Panc1 (cell line): ENCODE results near the gene DERL2. TPM values are rescaled to one million over a fixed set of nuclear protein-coding genes. Genes with fewer than 3 reads are reported as not detected.

Experiments used
- ATAC-seq: fragments of 200-7000 bp; cut with Tn5 transposase; 2 replicates; pipeline ENCODE4 v1.9.1; 2020; ENCODE audit warnings: mild to moderate bottlenecking, moderate library complexity
- BruUV-seq: library from RNA; stranded (reverse); fragments of 400-500 nt; replicated peaks from 2 replicates; lab custom pipeline; 2021; lab: Mats Ljungman, UMichigan
- CTCF ChIA-PET: fragments of 300-600 bp; sonication (Branson Sonifier 250); formaldehyde crosslinking; loops from one replicate; lab custom pipeline; 2022; ENCODE audit warnings: antibody characterized with exemption; lab: Charles Lee
- POLR2A ChIA-PET: fragments of 300-600 bp; sonication (Branson Sonifier 250); formaldehyde crosslinking; loops from one replicate; lab custom pipeline; 2022; ENCODE audit warnings: antibody characterized with exemption; lab: Charles Lee
- DNase-seq: peaks from one replicate; pipeline ENCODE4 v3.0.0-alpha.2; 2010; ENCODE audit warnings: low read depth, low spot score
- H3K27ac ChIP-seq: 2 replicates; pipeline ENCODE4 v1.5.1; 2011; ENCODE audit warnings: mild to moderate bottlenecking, low read length, inconsistent platforms
- H3K27me3 ChIP-seq: fragments of 200-500 bp; sonication (Bioruptor generic); 2 replicates; pipeline ENCODE4 v1.6.0; 2014; ENCODE audit warnings: low read length, inconsistent platforms; ENCODE audit not compliant: control insufficient read depth, insufficient read depth
- H3K36me3 ChIP-seq: fragments of 200-500 bp; sonication (Bioruptor generic); 2 replicates; pipeline ENCODE4 v1.5.1; 2014; ENCODE audit warnings: inconsistent platforms, mild to moderate bottlenecking, low read length, moderate library complexity; ENCODE audit not compliant: control insufficient read depth, insufficient read depth
- H3K4me1 ChIP-seq: 2 replicates; pipeline ENCODE4 v1.5.1; 2011; ENCODE audit warnings: inconsistent platforms, mild to moderate bottlenecking, low read length, moderate library complexity; ENCODE audit not compliant: control insufficient read depth, insufficient read depth
- H3K4me3 ChIP-seq, 2 experiments: 2 replicates each; pipeline ENCODE4 v1.5.1; 2011 to 2012; ENCODE audit warnings: low read depth in 2 of 2, low read length in 2 of 2, mild to moderate bottlenecking in 2 of 2, inconsistent platforms in 1 of 2, moderate library complexity in 1 of 2
- H3K9me3 ChIP-seq: fragments of 200-500 bp; sonication (Bioruptor generic); 2 replicates; pipeline ENCODE4 v1.5.1; 2014; ENCODE audit warnings: low read depth, mild to moderate bottlenecking, inconsistent platforms, low read length, moderate library complexity; ENCODE audit not compliant: control insufficient read depth, insufficient read depth
- POLR2AphosphoS5 ChIP-seq: IDR thresholded peaks from 2 replicates; pipeline ENCODE4 v1.6.1; 2012; ENCODE audit warnings: mild to moderate bottlenecking, low read depth, low read length, moderate library complexity
- SIN3A ChIP-seq: IDR thresholded peaks from 2 replicates; pipeline ENCODE4 v1.6.1; 2012; ENCODE audit warnings: low read depth, mild to moderate bottlenecking, low read length, moderate library complexity, borderline replicate concordance; ENCODE audit not compliant: insufficient read depth
- TCF7L2 ChIP-seq: IDR thresholded peaks from 2 replicates; pipeline ENCODE4 v1.6.1; 2011; ENCODE audit warnings: mild to moderate bottlenecking, low read depth, low read length, inconsistent platforms
- in situ Hi-C: cut with HindIII; loops from 2 replicates; pipeline ENCODE4 v1.10.0; 2016; ENCODE audit warnings: low sequenced_read_pairs, low pct_unique_long_range_greater_than_20kb
- intact Hi-C: fragments of 100-400 bp; cut with micrococcal nuclease; formaldehyde crosslinking; loops from one replicate; pipeline ENCODE4 v1.10.0; 2022; ENCODE audit not compliant: unreplicated experiment
- total RNA-seq: library from RNA; stranded (reverse); gene quantifications from one replicate; pipeline ENCODE4 v1.2.1, GENCODE V29; 2021; ENCODE audit not compliant: unreplicated experiment
- TF ChIP-seq, protein P1 (sequence below): fragments of 450-650 bp; IDR thresholded peaks from 2 replicates; pipeline ENCODE4 v1.5.1; 2017; ENCODE audit warnings: mild to moderate bottlenecking
- TF ChIP-seq, protein P2 (sequence below), 2 experiments: IDR thresholded peaks; 2 replicates each; pipeline ENCODE4 v1.6.1; 2011 to 2012; ENCODE audit warnings: low read depth in 2 of 2, control low read depth in 1 of 2, low read length in 1 of 2, mild to moderate bottlenecking in 1 of 2, moderate library complexity in 1 of 2; ENCODE audit not compliant: insufficient read depth in 1 of 2

Gene DERL2
- total RNA-seq, 1 experiment from 2014 or later, result 59.7 TPM

DNA sequence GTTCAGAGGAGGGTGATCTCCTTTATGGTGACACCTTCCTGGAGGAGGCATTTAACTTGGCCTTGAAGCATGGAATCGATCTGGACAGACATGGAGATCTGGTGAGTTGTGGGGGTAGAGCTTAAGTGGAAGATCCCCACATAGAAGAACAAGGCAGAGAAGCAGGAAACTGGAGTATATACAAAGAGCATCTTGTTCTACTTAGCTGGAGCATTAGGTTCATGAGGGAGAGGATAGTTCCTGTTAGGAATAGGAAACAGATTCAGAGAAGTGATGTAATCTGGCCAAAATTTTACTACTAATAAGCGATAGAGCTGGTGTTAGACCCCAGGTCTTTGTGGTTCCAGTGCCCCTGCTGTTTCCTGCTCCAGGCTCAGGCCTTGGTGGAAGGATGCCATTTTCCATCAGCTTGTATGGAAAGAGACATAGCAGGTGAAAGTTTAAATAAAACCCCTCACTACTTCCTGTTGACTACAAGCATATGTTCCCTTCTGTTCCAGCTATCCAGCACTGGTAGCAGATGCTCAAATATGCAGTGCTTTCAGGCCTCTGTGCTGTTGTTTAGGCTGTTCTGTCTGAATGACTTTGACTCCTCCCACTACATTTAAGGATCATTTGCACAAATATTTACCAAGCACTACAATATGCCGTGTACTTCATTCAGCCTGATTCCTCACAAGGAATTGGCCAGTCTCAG lies 56.6 kb downstream of the DERL2 start:
- no peak overlapping the region for H3K4me3 ChIP-seq
- in situ Hi-C loops, result no loop called here
- H3K9me3 ChIP-seq, result no peaks in the 10 kb centered on the region
- no peaks in the 10 kb centered on the region for H3K27me3 ChIP-seq
- H3K4me1 ChIP-seq, result no peaks in the 10 kb centered on the region
- DNase-seq (no peak), ATAC-seq (no peak)
- ChIA-PET CTCF (no interaction called here), POLR2A (interaction anchor here (0.7 kb wide), 1 partner anchor 22 kb away, joined by 3 read pairs; no protein-coding TSS in a partner anchor)
- H3K36me3 ChIP-seq, result peaks cover 32% of the 10 kb centered on the region
- no peak overlapping the region for H3K27ac ChIP-seq
- TF ChIP-seq, protein P1, sequence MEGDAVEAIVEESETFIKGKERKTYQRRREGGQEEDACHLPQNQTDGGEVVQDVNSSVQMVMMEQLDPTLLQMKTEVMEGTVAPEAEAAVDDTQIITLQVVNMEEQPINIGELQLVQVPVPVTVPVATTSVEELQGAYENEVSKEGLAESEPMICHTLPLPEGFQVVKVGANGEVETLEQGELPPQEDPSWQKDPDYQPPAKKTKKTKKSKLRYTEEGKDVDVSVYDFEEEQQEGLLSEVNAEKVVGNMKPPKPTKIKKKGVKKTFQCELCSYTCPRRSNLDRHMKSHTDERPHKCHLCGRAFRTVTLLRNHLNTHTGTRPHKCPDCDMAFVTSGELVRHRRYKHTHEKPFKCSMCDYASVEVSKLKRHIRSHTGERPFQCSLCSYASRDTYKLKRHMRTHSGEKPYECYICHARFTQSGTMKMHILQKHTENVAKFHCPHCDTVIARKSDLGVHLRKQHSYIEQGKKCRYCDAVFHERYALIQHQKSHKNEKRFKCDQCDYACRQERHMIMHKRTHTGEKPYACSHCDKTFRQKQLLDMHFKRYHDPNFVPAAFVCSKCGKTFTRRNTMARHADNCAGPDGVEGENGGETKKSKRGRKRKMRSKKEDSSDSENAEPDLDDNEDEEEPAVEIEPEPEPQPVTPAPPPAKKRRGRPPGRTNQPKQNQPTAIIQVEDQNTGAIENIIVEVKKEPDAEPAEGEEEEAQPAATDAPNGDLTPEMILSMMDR, result no peak
- TF ChIP-seq TCF7L2 (no peak), POLR2AphosphoS5 (no peak), SIN3A (no peak)
- TF ChIP-seq, protein P2, sequence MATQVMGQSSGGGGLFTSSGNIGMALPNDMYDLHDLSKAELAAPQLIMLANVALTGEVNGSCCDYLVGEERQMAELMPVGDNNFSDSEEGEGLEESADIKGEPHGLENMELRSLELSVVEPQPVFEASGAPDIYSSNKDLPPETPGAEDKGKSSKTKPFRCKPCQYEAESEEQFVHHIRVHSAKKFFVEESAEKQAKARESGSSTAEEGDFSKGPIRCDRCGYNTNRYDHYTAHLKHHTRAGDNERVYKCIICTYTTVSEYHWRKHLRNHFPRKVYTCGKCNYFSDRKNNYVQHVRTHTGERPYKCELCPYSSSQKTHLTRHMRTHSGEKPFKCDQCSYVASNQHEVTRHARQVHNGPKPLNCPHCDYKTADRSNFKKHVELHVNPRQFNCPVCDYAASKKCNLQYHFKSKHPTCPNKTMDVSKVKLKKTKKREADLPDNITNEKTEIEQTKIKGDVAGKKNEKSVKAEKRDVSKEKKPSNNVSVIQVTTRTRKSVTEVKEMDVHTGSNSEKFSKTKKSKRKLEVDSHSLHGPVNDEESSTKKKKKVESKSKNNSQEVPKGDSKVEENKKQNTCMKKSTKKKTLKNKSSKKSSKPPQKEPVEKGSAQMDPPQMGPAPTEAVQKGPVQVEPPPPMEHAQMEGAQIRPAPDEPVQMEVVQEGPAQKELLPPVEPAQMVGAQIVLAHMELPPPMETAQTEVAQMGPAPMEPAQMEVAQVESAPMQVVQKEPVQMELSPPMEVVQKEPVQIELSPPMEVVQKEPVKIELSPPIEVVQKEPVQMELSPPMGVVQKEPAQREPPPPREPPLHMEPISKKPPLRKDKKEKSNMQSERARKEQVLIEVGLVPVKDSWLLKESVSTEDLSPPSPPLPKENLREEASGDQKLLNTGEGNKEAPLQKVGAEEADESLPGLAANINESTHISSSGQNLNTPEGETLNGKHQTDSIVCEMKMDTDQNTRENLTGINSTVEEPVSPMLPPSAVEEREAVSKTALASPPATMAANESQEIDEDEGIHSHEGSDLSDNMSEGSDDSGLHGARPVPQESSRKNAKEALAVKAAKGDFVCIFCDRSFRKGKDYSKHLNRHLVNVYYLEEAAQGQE (IDR thresholded peaks at IDR 0.05; ENCODE audit: insufficient read depth in 1 of 2, low read depth in 2 of 2, low read length in 1 of 2), result no peak
- intact Hi-C loops, result no loop called here
- BruUV-seq, result no TSS peak

DNA sequence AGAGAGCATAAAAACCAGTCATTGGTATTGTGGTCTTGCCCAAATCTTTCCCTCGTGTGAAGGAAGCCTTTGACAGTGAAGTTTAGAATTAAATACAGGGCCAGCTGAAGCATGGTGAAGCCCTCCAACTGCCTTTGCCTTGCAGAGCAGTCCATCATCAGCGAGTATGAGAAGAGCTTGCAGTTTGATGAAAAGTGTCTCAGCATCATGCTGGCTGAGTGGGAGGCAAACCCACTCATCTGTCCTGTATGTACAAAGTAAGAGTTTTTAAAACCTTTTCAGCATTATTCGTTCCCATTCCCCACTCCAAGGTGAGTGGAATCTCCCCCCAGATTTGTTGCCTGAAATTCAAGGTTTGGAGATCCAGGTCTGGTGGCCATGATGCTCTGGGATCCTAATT lies 60.2 kb downstream of the DERL2 start:
- no peak for ATAC-seq
- Histone ChIP-seq H3K4me3 (no peak overlapping the region), H3K9me3 (no peaks in the 10 kb centered on the region), H3K27me3 (no peaks in the 10 kb centered on the region), H3K36me3 (peaks cover 21% of the 10 kb centered on the region), H3K27ac (no peak overlapping the region), H3K4me1 (peaks cover 3% of the 10 kb centered on the region; the same call in 1 of the 2 replicates)
- BruUV-seq, result no TSS peak
- TF ChIP-seq, protein P2 (IDR thresholded peaks at IDR 0.05; ENCODE audit: insufficient read depth in 1 of 2, low read depth in 2 of 2, low read length in 1 of 2), result no peak
- TF ChIP-seq SIN3A (no peak), POLR2AphosphoS5 (no peak), TCF7L2 (no peak)
- TF ChIP-seq, protein P1, result no peak
- DNase-seq, result no peak
- CTCF ChIA-PET, result interaction anchor here (0.6 kb wide), 1 partner anchor 228 kb away, joined by 5 read pairs; no protein-coding TSS in a partner anchor
- in situ Hi-C loops, result no loop called here
- POLR2A ChIA-PET, result no interaction called here
- intact Hi-C loops, result no loop called here
